ENCODE data around the gene PIPOX. TPM values are rescaled to one million over a fixed set of nuclear protein-coding genes. Genes with fewer than 3 reads are reported as not detected.
A peak's percentile ranks its signal among the peaks of the same experiment; 100 is the strongest.

The PIPOX gene
- polyA plus RNA-seq, 3 donors = 0.30 to 0.56 TPM; not detected in 1

- intact Hi-C loops (cut with micrococcal nuclease) = no loop called here
- Histone ChIP-seq H3K9me3 (replicated peaks in 1 of 2; ENCODE audit: control insufficient read depth in 1 of 2, insufficient read depth in 1 of 2, low read length in 2 of 2) (no peaks in the 10 kb centered on the region), H3K27ac (ENCODE audit: low read depth in 1 of 2, low read length in 2 of 2) (no peak overlapping the region), H3K36me3 (replicated peaks in 1 of 2; ENCODE audit: control insufficient read depth in 1 of 2, insufficient read depth in 2 of 2, low read length in 2 of 2) (peaks cover 25 to 44% of the 10 kb centered on the region in 2 donors), H2AFZ (ENCODE audit: insufficient read depth, low read depth, low read length, poor library complexity, severe bottlenecking) (no peak overlapping the region), H3K4me1 (ENCODE audit: control insufficient read depth in 1 of 2, insufficient read depth in 2 of 2, low read length in 2 of 2) (no peaks in the 10 kb centered on the region), H3K79me2 (ENCODE audit: insufficient read depth, low read length) (no peaks in the 10 kb centered on the region), H3K4me3 (replicated peaks in 1 of 3; ENCODE audit: low read depth in 2 of 3, low read length in 3 of 3) (no peak overlapping the region), H4K20me1 (ENCODE audit: insufficient read depth, low read length) (peaks cover 5% of the 10 kb centered on the region), H3K27me3 (ENCODE audit: control insufficient read depth in 2 of 2, insufficient read depth in 2 of 2, low read length in 2 of 2) (no peaks in the 10 kb centered on the region), H3K4me2 (replicated peaks; ENCODE audit: extremely low read depth, low read length, poor library complexity, severe bottlenecking) (no peak overlapping the region), H3K9ac (ENCODE audit: insufficient read depth, low read length, poor library complexity, severe bottlenecking) (no peak overlapping the region)
- no peak for TF ChIP-seq CTCF (IDR thresholded peaks at IDR 0.05)
- Mint-ChIP-seq H3K27ac (peak overlapping the region in 1 of 7 donors; percentile 56), H3K36me3 (peaks cover 32 to 49% of the 10 kb centered on the region in 2 donors), H3K4me3 (no peak overlapping the region), H3K4me1 (peaks cover 3% of the 10 kb centered on the region), H3K9me3 (no peaks in the 10 kb centered on the region), H3K27me3 (ENCODE audit: low read depth in 3 of 3) (peaks cover 0 to 3% (median 2%) of the 10 kb centered on the region in 3 donors)
- 90% methylated on average over 11 of the region's 12 CpGs for WGBS (ENCODE audit: insufficient coverage)
- DNase-seq = no peak
Measured at GRCh38 chr17:29074488-29074887, 31.5 kb downstream of the PIPOX start.

DNA sequence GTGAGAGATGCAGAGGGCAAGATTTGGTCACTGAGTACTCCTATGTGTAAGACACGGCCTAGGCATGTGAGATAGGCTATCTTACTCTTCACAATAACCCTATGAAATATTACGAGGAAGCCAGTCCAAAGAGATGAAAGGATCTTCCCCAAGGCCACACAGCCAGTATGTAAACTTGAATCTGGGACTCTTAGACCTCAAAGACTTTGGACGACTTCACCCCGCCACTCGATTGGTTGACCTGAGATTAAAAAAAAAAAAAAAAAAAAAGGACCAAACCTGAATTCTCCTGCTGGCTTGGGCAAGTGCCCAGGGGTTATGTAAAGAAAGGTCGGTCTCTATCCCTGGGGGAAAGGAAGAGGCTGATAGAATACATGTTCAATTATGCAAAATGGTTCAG is 33.1 kb downstream of the PIPOX start:
- Histone ChIP-seq H2AFZ (ENCODE audit: insufficient read depth, low read depth, low read length, poor library complexity, severe bottlenecking) (no peak overlapping the region), H3K4me1 (ENCODE audit: control insufficient read depth in 1 of 2, insufficient read depth in 2 of 2, low read length in 2 of 2) (no peaks in the 10 kb centered on the region), H3K79me2 (ENCODE audit: insufficient read depth, low read length) (no peaks in the 10 kb centered on the region), H3K4me2 (replicated peaks; ENCODE audit: extremely low read depth, low read length, poor library complexity, severe bottlenecking) (no peak overlapping the region), H3K36me3 (replicated peaks in 1 of 2; ENCODE audit: control insufficient read depth in 1 of 2, insufficient read depth in 2 of 2, low read length in 2 of 2) (peaks cover 39 to 60% of the 10 kb centered on the region in 2 donors), H3K27ac (ENCODE audit: low read depth in 1 of 2, low read length in 2 of 2) (no peak overlapping the region), H3K4me3 (replicated peaks in 1 of 3; ENCODE audit: low read depth in 2 of 3, low read length in 3 of 3) (no peak overlapping the region), H4K20me1 (ENCODE audit: insufficient read depth, low read length) (peaks cover 5% of the 10 kb centered on the region), H3K9ac (ENCODE audit: insufficient read depth, low read length, poor library complexity, severe bottlenecking) (no peak overlapping the region), H3K9me3 (replicated peaks in 1 of 2; ENCODE audit: control insufficient read depth in 1 of 2, insufficient read depth in 1 of 2, low read length in 2 of 2) (no peaks in the 10 kb centered on the region), H3K27me3 (ENCODE audit: control insufficient read depth in 2 of 2, insufficient read depth in 2 of 2, low read length in 2 of 2) (no peaks in the 10 kb centered on the region)
- intact Hi-C loops (cut with micrococcal nuclease) = no loop called here
- TF ChIP-seq CTCF (IDR thresholded peaks at IDR 0.05) = no peak
- no peak for DNase-seq
- Mint-ChIP-seq H3K4me3 (no peak overlapping the region), H3K4me1 (peaks cover 3% of the 10 kb centered on the region), H3K9me3 (no peaks in the 10 kb centered on the region), H3K36me3 (peaks cover 44 to 63% of the 10 kb centered on the region in 2 donors), H3K27me3 (ENCODE audit: low read depth in 3 of 3) (peaks cover 0 to 3% (median 2%) of the 10 kb centered on the region in 3 donors), H3K27ac (peak overlapping the region in 2 of 7 donors; percentile 2 to 61)
- WGBS (ENCODE audit: insufficient coverage) = no CpG with 5 or more reads among the region's 6 CpGs

All from CD14-positive monocyte (primary cell).